HEK293T (cell line): Measurements from ENCODE around the gene MBOAT2.
A peak's percentile ranks its signal among the peaks of the same experiment; 100 is the strongest.

Experiments used
- CTCF ChIA-PET: fragments of 350-600 bp; formaldehyde crosslinking; extraction: SDS; loops from one replicate; lab custom pipeline; 2021; ENCODE audit warnings: antibody characterized with exemption, inconsistent platforms; lab: Yijun Ruan, JAX
- POLR2A ChIA-PET: fragments of 350-600 bp; formaldehyde crosslinking; extraction: SDS; loops from one replicate; lab custom pipeline; 2020; ENCODE audit warnings: antibody characterized with exemption, inconsistent platforms; lab: Yijun Ruan, JAX
- DNase-seq: peaks from one replicate; pipeline ENCODE4 v3.0.0; 2012; ENCODE audit warnings: mixed read lengths; ENCODE audit errors: extremely low spot score
- ARNT ChIP-seq: fragments of 450-650 bp; IDR thresholded peaks from 2 replicates; pipeline ENCODE4 v1.6.1; 2017; ENCODE audit warnings: mild to moderate bottlenecking
- BHLHE40 ChIP-seq: fragments of 450-650 bp; IDR thresholded peaks from 2 replicates; pipeline ENCODE4 v1.6.1; 2016; ENCODE audit warnings: mild to moderate bottlenecking, moderate library complexity, borderline replicate concordance
- CTBP1 ChIP-seq: fragments of 450-650 bp; IDR thresholded peaks from 2 replicates; pipeline ENCODE4 v1.6.1; 2016; ENCODE audit warnings: borderline replicate concordance
- ELF4 ChIP-seq: fragments of 450-650 bp; IDR thresholded peaks from 2 replicates; pipeline ENCODE4 v1.6.1; 2017; ENCODE audit warnings: antibody characterized with exemption
- FOXA1 ChIP-seq: fragments of 450-650 bp; IDR thresholded peaks from 2 replicates; pipeline ENCODE4 v1.6.1; 2016; ENCODE audit warnings: mild to moderate bottlenecking
- FOXK2 ChIP-seq: fragments of 450-650 bp; IDR thresholded peaks from 2 replicates; pipeline ENCODE4 v1.6.1; 2016; ENCODE audit warnings: mild to moderate bottlenecking
- FOXM1 ChIP-seq: fragments of 450-650 bp; IDR thresholded peaks from 2 replicates; pipeline ENCODE4 v1.6.1; 2017; ENCODE audit warnings: mild to moderate bottlenecking, borderline replicate concordance
- HDGF ChIP-seq: fragments of 450-650 bp; IDR thresholded peaks from 2 replicates; pipeline ENCODE4 v1.6.1; 2017; ENCODE audit warnings: antibody characterized with exemption, borderline replicate concordance
- L3MBTL2 ChIP-seq: fragments of 450-650 bp; conservative IDR thresholded peaks from 2 replicates; pipeline ENCODE4 v1.6.1; 2016; ENCODE audit warnings: mild to moderate bottlenecking
- LEF1 ChIP-seq: fragments of 450-650 bp; IDR thresholded peaks from 2 replicates; pipeline ENCODE4 v1.6.1; 2017; ENCODE audit warnings: mild to moderate bottlenecking, borderline replicate concordance
- NFRKB ChIP-seq: fragments of 450-650 bp; IDR thresholded peaks from 2 replicates; pipeline ENCODE4 v1.6.1; 2016; ENCODE audit warnings: mild to moderate bottlenecking, moderate library complexity
- PKNOX1 ChIP-seq: fragments of 450-650 bp; IDR thresholded peaks from 2 replicates; pipeline ENCODE4 v1.6.1; 2016
- SP1 ChIP-seq: fragments of 450-650 bp; IDR thresholded peaks from 2 replicates; pipeline ENCODE4 v1.6.1; 2017
- SUZ12 ChIP-seq: fragments of 450-650 bp; IDR thresholded peaks from 2 replicates; pipeline ENCODE4 v1.6.1; 2016; ENCODE audit warnings: mild to moderate bottlenecking
- TARDBP ChIP-seq: fragments of 450-650 bp; IDR thresholded peaks from 2 replicates; pipeline ENCODE4 v1.6.1; 2016
- ZNF384 ChIP-seq: fragments of 450-650 bp; IDR thresholded peaks from 2 replicates; pipeline ENCODE4 v1.6.1; 2016

MBOAT2 gene

GRCh38 chr2:8839189-8839965 lies 164.1 kb downstream of the MBOAT2 start:
- TF ChIP-seq CTBP1 (no peak), PKNOX1 (no peak), LEF1 (no peak), BHLHE40 (no peak), FOXK2 (no peak), SP1 (no peak), ARNT (no peak), TARDBP (no peak), FOXA1 (no peak), ZNF384 (no peak), NFRKB (no peak), FOXM1 (no peak), L3MBTL2 (no peak), HDGF (no peak), ELF4 (no peak), SUZ12 (no peak)
- CTCF ChIA-PET = interaction anchor here (0.5 to 0.6 kb wide), 2 partner anchors 301 to 1519 kb away, joined by 3 read pairs; no protein-coding TSS in a partner anchor

DNA sequence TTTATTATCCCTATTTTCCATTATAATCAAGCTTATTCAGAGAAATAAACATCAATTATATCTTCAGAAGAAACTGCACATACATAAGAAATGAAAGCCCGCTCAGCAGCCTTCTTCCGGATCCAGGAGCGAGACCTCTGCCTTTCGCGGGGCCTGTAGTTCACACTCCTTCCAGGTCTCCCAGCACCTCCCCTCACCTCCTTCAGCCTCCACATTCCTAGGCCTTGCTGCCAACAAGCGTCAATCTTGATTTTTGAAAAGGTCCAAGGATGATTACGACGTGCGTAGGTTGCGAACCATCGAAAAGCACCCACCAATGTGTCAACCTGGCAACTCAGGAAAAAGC lies 165.7 kb downstream of the MBOAT2 start:
- TF ChIP-seq PKNOX1 (peak; percentile 73), SUZ12 (no peak), FOXA1 (no peak)
- CTCF ChIA-PET = no interaction called here
- POLR2A ChIA-PET = interaction anchor here (0.6 kb wide), 1 partner anchor 530 kb away, joined by 3 read pairs; no protein-coding TSS in a partner anchor

More at GRCh38 chr2:8839189-8839965, 164.1 kb downstream of the MBOAT2 start:
- POLR2A ChIA-PET = interaction anchor here (0.8 kb wide), 1 partner anchor 18 kb away, joined by 3 read pairs; no protein-coding TSS in a partner anchor
- DNase-seq = no peak

GRCh38 chr2:8836971-8837794 lies 166.3 kb downstream of the MBOAT2 start, which contains the start of gene KIDINS220:
TSS of gene KIDINS220 (minus strand) at chr2:8837613. CDS start at chr2:8827093, 10,520 bp downstream.
- ChIA-PET CTCF (no interaction called here), POLR2A (interaction anchor here (0.6 kb wide), 1 partner anchor 531 kb away, joined by 3 read pairs; no protein-coding TSS in a partner anchor)
- TF ChIP-seq FOXM1 (no peak), L3MBTL2 (peak; percentile 69)
- DNase-seq = peak; percentile 98

More for the DNA sequence above, 165.7 kb downstream of the MBOAT2 start:
- no peak for DNase-seq

- no peak for DNase-seq
- ChIA-PET CTCF (no interaction called here), POLR2A (no interaction called here)
- TF ChIP-seq FOXK2 (no peak), ELF4 (no peak), LEF1 (no peak), HDGF (no peak), SUZ12 (no peak), FOXM1 (no peak), ARNT (no peak), FOXA1 (no peak), SP1 (no peak), CTBP1 (no peak), BHLHE40 (no peak), TARDBP (no peak), L3MBTL2 (no peak), NFRKB (no peak)
Measured at GRCh38 chr2:8835279-8835678, 168.2 kb downstream of the MBOAT2 start.

GRCh38 chr2:8833853-8834252 lies 169.6 kb downstream of the MBOAT2 start:
- TF ChIP-seq LEF1 (no peak), FOXA1 (no peak), BHLHE40 (no peak), HDGF (no peak), FOXM1 (no peak), ARNT (no peak), ZNF384 (no peak), SUZ12 (no peak), FOXK2 (no peak)
- no peak for DNase-seq
- CTCF ChIA-PET = no interaction called here
- POLR2A ChIA-PET = no interaction called here

GRCh38 chr2:8831516-8831915 lies 172.0 kb downstream of the MBOAT2 start:
- POLR2A ChIA-PET = no interaction called here
- no peak for DNase-seq
- CTCF ChIA-PET = no interaction called here
- TF ChIP-seq FOXK2 (no peak), ARNT (no peak), FOXA1 (no peak), NFRKB (no peak), LEF1 (no peak), HDGF (no peak), SUZ12 (no peak), ZNF384 (no peak), ELF4 (no peak), CTBP1 (no peak)
